HAP-1 (cell line): ENCODE results near the gene GCK.

Source experiments
- DNase-seq, 2 experiments: peaks; one replicate each; pipeline ENCODE4 v3.0.0-alpha.2; 2016 to 2020; ENCODE audit warnings: low spot score in 2 of 2
- H3K27me3 ChIP-seq: fragments of 250-450 bp; sonication (Bioruptor Pico); 2 replicates; pipeline ENCODE4 v1.5.1; 2020; ENCODE audit warnings: low read depth, mild to moderate bottlenecking, moderate library complexity
- H3K36me3 ChIP-seq: fragments of 250-450 bp; sonication (Bioruptor Pico); replicated peaks from 2 replicates; pipeline ENCODE4 v1.5.1; 2020; ENCODE audit warnings: mild to moderate bottlenecking
- H3K4me1 ChIP-seq: fragments of 250-450 bp; sonication (Bioruptor Pico); 2 replicates; pipeline ENCODE4 v1.5.1; 2020; ENCODE audit warnings: mild to moderate bottlenecking
- H3K4me3 ChIP-seq: fragments of 250-450 bp; sonication (Bioruptor Pico); 2 replicates; pipeline ENCODE4 v1.5.1; 2020; ENCODE audit warnings: mild to moderate bottlenecking, moderate library complexity
- H3K9me3 ChIP-seq: fragments of 250-450 bp; sonication (Bioruptor Pico); 2 replicates; pipeline ENCODE4 v1.5.1; 2020; ENCODE audit warnings: mild to moderate bottlenecking, moderate library complexity
- in situ Hi-C: fragments of 300-500 bp; cut with MboI; formaldehyde crosslinking; loops from 3 replicates; pipeline ENCODE4 v1.14.3; 2020; ENCODE audit warnings: low sequenced_read_pairs, inconsistent platforms, mixed read lengths

GCK gene

DNA sequence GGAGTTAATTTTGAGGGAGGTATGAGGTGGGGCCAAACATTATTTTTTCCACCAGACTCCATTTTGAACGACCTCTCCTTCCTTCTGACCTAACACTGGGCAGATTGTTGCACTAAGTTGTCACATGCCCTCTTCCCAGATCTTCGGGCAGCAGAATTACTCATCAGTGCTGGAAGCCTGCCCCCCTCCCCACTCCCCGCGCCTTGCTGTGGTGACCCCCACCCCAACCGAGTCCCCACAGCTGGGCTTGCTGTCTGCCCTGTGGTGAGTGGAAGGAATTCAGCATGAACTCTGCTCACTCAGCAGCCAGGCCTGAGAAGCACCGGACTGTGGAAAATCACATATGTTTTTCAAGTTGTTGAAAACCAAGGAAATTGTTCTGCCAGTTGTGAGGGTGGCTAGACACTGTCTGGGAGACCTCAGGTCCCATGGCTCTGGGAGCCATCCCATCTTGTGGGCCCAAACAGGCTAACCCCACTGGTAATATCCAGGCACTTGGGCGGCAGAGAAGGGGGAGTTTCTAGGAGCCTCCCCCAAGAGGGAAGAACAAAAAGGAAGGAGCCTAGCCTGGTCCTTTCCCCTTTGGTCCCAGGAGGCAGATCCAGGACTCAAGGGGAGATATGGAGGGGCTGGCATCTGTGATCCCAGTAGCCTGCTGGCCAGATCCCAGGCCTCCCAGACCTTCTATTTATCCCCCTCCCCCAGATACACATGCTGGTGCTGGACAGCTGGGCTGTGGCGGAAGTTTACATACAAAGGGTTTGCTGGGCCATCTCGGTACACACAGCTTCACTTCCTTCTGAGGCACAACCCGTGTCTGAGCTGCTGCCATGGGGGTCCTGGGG is 88.6 kb downstream of the GCK start:
- DNase-seq: no peak

DNA sequence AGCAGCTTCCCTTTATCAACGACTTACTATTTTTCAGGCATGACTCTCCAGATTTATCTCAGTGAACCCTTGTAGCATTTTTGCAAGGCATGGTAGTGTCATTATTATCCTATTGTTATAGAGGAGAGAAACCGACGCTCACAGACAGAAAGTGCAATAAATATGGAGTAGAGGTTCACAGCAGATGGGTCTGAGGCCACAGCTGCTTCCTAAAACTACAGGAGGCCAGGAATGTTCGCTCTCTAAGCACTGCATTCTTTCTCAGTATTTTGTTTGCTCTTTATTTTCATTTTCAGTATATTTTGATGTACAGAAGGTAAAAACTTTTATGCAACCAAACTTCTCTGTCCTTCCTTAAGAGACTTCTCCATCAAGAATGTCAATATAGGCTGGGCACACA is 89.6 kb downstream of the GCK start:
- no peaks in the 10 kb centered on the region for H3K4me1 ChIP-seq

More for the DNA sequence above, 88.6 kb downstream of the GCK start:
- H3K27me3 ChIP-seq: no peaks in the 10 kb centered on the region
- no peaks in the 10 kb centered on the region for H3K36me3 ChIP-seq
- H3K4me3 ChIP-seq: no peak overlapping the region
- in situ Hi-C loops: no loop called here
- no peaks in the 10 kb centered on the region for H3K9me3 ChIP-seq
- no peaks in the 10 kb centered on the region for H3K4me1 ChIP-seq

DNA sequence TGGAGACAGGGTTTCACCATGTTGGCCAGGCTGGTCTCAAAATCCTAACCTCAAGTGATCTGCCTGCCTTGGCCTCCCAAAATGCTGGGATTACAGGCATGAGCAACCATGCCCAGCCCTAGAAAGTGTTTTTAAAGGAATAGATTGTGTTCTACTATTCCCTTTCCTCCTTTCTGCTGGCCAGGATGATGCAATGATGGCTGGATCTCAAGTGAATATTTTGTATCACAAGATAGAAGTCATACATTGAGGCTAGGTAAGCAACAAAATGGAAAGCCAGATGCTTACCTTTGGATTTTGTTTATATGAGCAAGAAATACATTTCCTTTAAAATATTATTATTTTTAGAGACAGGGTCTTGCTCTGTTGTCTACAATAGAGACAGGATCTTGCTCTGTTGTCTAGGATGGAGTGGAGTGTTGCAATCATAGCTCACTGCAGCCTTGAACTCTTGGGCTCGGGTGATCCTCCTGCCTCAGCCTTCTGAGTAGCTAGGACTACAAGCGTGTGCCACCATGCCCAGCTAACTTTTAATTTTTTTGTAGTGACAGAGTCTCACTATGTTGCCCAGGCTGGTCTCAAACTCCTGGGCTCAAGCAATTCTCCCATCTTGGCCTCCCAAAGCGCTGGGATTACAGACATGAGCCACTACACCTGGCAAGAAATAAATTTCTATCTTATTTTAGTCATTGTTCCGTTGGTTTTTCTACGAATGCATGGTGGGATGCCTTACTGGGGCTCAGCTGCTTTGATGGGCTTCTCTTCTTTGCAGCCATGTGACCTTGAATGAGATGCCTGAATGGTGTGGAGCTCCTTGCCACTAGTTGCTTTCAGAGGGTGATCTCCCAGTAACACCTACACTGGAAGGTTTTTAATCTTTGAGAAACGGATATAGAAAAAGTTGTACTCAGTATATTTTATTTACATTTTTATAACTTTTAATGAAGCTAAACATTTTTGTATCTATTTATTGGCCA is 90.9 kb downstream of the GCK start:
- Histone ChIP-seq H3K36me3 (no peaks in the 10 kb centered on the region), H3K4me1 (no peaks in the 10 kb centered on the region), H3K9me3 (no peaks in the 10 kb centered on the region), H3K27me3 (no peaks in the 10 kb centered on the region), H3K4me3 (no peak overlapping the region)
- in situ Hi-C loops: no loop called here
- DNase-seq: no peak

More for the DNA sequence above, 89.6 kb downstream of the GCK start:
- DNase-seq: no peak
- Histone ChIP-seq H3K9me3 (no peaks in the 10 kb centered on the region), H3K4me3 (no peak overlapping the region), H3K27me3 (no peaks in the 10 kb centered on the region), H3K36me3 (no peaks in the 10 kb centered on the region)
- in situ Hi-C loops: no loop called here

DNA sequence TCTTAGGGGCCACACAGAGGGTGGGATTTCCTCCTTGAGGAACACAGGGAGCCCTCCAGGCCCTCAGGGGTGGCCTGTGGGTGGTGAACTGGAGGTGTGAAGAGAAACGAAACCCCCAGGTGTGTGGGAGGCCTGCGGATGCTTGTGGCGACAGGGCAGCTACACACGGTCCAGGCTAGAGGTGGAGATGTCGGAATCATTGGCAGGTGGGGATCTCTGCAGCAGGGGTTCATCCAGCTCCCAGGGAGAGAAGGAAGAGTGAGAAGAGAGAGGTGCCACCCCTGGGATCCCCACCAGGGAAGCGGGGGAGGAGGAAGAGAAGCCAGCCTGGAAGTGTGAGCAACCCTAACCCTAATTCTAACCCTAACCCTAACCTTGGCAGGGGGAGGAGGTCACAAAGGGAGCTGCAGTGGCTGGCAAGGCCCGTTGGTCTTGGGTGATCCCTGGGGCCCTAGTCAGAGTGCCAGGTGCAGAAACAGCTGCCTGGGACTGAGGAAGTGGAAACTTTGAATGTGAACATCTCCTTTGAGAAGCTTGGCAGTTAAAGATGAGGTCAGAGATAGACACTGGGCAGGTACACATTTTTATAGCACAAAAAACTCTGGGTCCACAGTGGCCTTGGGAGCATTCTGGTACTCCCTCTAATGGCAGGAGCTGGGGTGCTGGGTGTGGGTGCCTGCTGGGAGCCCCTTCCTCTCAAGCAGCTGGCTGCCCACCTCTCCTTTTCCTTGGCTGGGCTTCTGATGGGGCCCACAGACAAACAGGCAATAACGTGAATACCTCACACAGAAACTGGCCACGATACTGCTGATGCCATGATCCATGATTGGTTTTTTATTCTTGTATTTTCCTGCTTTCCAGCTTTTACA is 91.9 kb downstream of the GCK start:
- no peak overlapping the region for H3K4me3 ChIP-seq
- no peak for DNase-seq
- in situ Hi-C loops: no loop called here

GRCh38 chr7:44096326-44096881 is 92.8 kb downstream of the GCK start:
- no peak for DNase-seq
- Histone ChIP-seq H3K9me3 (no peaks in the 10 kb centered on the region), H3K36me3 (no peaks in the 10 kb centered on the region), H3K4me1 (no peaks in the 10 kb centered on the region), H3K4me3 (no peak overlapping the region), H3K27me3 (no peaks in the 10 kb centered on the region)
- in situ Hi-C loops: no loop called here

More for the DNA sequence above, 91.9 kb downstream of the GCK start:
- no peaks in the 10 kb centered on the region for H3K27me3 ChIP-seq
- H3K4me1 ChIP-seq: no peaks in the 10 kb centered on the region
- no peaks in the 10 kb centered on the region for H3K9me3 ChIP-seq
- H3K36me3 ChIP-seq: no peaks in the 10 kb centered on the region

DNA sequence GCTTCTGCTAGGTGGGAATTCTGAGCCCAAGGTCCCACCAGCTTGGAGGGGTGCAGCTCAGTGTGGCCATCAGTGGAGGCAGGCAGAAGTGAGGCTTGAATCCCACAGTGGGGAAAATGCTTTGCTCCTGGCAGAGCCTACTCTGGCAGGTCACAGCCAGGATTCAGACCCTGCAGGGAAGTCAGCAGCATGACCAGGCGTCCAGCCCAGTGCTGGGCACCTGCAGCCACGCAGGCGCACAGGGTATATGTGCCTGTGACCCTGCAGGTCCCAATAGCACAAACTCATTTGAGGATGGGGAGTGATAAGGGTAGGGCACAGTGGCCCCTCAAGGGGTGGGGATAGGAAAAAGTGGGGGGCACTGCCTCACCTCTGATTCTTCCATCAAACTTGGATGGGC is 93.5 kb downstream of the GCK start:
- no peaks in the 10 kb centered on the region for H3K4me1 ChIP-seq
- no peaks in the 10 kb centered on the region for H3K27me3 ChIP-seq
- in situ Hi-C loops: no loop called here
- H3K4me3 ChIP-seq: no peak overlapping the region
- no peaks in the 10 kb centered on the region for H3K36me3 ChIP-seq
- no peak for DNase-seq
- H3K9me3 ChIP-seq: no peaks in the 10 kb centered on the region

GRCh38 chr7:44094883-44095592 is 94.2 kb downstream of the GCK start:
- H3K36me3 ChIP-seq: no peaks in the 10 kb centered on the region
- no peaks in the 10 kb centered on the region for H3K27me3 ChIP-seq
- H3K9me3 ChIP-seq: no peaks in the 10 kb centered on the region
- H3K4me3 ChIP-seq: no peak overlapping the region
- H3K4me1 ChIP-seq: no peaks in the 10 kb centered on the region
- DNase-seq: no peak
- in situ Hi-C loops: no loop called here

DNA sequence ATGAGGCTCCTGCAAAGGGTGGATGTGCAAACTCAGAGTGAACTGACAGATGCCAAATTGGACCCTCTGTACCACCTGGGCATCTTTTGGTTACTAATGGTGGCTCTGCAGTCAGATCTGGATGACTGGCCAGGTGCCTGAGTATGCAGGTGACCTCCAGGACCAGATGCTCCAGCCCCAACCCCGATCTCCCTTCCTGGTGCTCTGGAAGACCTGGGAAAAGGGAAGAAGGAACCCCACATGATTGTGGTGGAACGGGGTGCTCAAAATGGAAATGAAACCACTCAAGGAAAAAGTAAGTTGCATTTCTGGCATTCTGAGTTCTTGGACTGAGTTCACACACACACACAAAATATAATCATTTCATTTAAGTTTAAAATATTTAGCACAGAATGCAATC is 94.9 kb downstream of the GCK start:
- in situ Hi-C loops: no loop called here
- no peak for DNase-seq
- H3K36me3 ChIP-seq: no peaks in the 10 kb centered on the region
- H3K4me3 ChIP-seq: no peak overlapping the region
- no peaks in the 10 kb centered on the region for H3K27me3 ChIP-seq
- H3K4me1 ChIP-seq: no peaks in the 10 kb centered on the region
- H3K9me3 ChIP-seq: no peaks in the 10 kb centered on the region
